Esophagus (tissue), 2 donors: ENCODE measurements around the gene ZNF423. TPM values are rescaled to one million over a fixed set of nuclear protein-coding genes. Genes with fewer than 3 reads are reported as not detected.
A peak's percentile ranks its signal among the peaks of the same experiment; 100 is the strongest.

Experiments
- H3K27ac ChIP-seq, 2 donors: one replicate each; pipeline ENCODE4 v1.5.1; 2013; ENCODE audit warnings: low read depth in 2 of 2, mild to moderate bottlenecking in 2 of 2, inconsistent platforms in 1 of 2, low read length in 1 of 2, moderate library complexity in 1 of 2
- H3K27me3 ChIP-seq, 2 donors: one replicate each; pipeline ENCODE4 v1.6.1; 2013; ENCODE audit warnings: low read length in 2 of 2, control low read depth in 1 of 2, mild to moderate bottlenecking in 1 of 2; ENCODE audit not compliant: insufficient read depth in 2 of 2, control insufficient read depth in 1 of 2
- H3K36me3 ChIP-seq, 2 donors: one replicate each; pipeline ENCODE4 v1.6.1; 2013; ENCODE audit warnings: low read length in 1 of 2; ENCODE audit not compliant: control insufficient read depth in 2 of 2, insufficient read depth in 2 of 2
- H3K4me1 ChIP-seq, 2 donors: one replicate each; pipeline ENCODE4 v1.6.1; 2013; ENCODE audit warnings: low read length in 1 of 2; ENCODE audit not compliant: control insufficient read depth in 2 of 2, insufficient read depth in 2 of 2
- H3K4me3 ChIP-seq, 2 donors: one replicate each; pipeline ENCODE4 v1.5.1; 2013; ENCODE audit warnings: low read length in 2 of 2, mild to moderate bottlenecking in 2 of 2, low read depth in 1 of 2, moderate library complexity in 1 of 2
- H3K9me3 ChIP-seq, 2 donors: one replicate each; pipeline ENCODE4 v1.6.1; 2013; ENCODE audit warnings: mild to moderate bottlenecking in 2 of 2, low read depth in 1 of 2, low read length in 1 of 2, moderate library complexity in 1 of 2; ENCODE audit not compliant: control insufficient read depth in 2 of 2, insufficient read depth in 1 of 2
- WGBS, 2 donors: extraction: QIAGEN DNeasy Blood & Tissue Kit; methylation state at CpG; one replicate each; pipeline ENCODE4 v1.1.7; 2013; 5-methylcytosine and 5-hydroxymethylcytosine counted together
- polyA plus RNA-seq, 2 donors: library from polyadenylated mRNA; stranded (reverse); fragments of 200-250 nt; gene quantifications; one replicate each; pipeline ENCODE4 v1.2.3, GENCODE V29; 2013
- donor health status: healthy with polysubstance abuse.
- donor health status: Bipolar disorder and iron deficiency.

The ZNF423 gene
- polyA plus RNA-seq, 2 donors = 0.53 to 0.67 TPM

- Histone ChIP-seq H3K27ac (no peak overlapping the region), H3K36me3 (no peaks in the 10 kb centered on the region), H3K4me1 (no peaks in the 10 kb centered on the region), H3K4me3 (no peak overlapping the region), H3K9me3 (no peaks in the 10 kb centered on the region), H3K27me3 (no peaks in the 10 kb centered on the region)
- WGBS, 2 donors = 91% methylated on average over 9 of the region's 9 CpGs
Measured at GRCh38 chr16:49712106-49712505, 143.8 kb downstream of the ZNF423 start.

GRCh38 chr16:49709057-49709456, 146.9 kb downstream of the ZNF423 start:
- H3K27me3 ChIP-seq = no peaks in the 10 kb centered on the region
- no peaks in the 10 kb centered on the region for H3K36me3 ChIP-seq
- 68 to 69% methylated on average over 12 of the region's 12 CpGs for WGBS, 2 donors
- no peak overlapping the region for H3K4me3 ChIP-seq
- no peak overlapping the region for H3K27ac ChIP-seq
- H3K4me1 ChIP-seq = no peaks in the 10 kb centered on the region
- peaks cover 0 to 4% of the 10 kb centered on the region in 2 donors for H3K9me3 ChIP-seq

- H3K36me3 ChIP-seq = no peaks in the 10 kb centered on the region
- peaks cover 0 to 4% of the 10 kb centered on the region in 2 donors for H3K9me3 ChIP-seq
- 89 to 91% methylated on average over 6 of the region's 6 CpGs for WGBS, 2 donors
- H3K27me3 ChIP-seq = no peaks in the 10 kb centered on the region
- H3K4me1 ChIP-seq = peaks cover 0 to 2% of the 10 kb centered on the region in 2 donors
- no peak overlapping the region for H3K4me3 ChIP-seq
- H3K27ac ChIP-seq = no peak overlapping the region
Measured at GRCh38 chr16:49708491-49708890, 147.4 kb downstream of the ZNF423 start.

- Histone ChIP-seq H3K4me1 (peaks cover 0 to 6% of the 10 kb centered on the region in 2 donors), H3K9me3 (peaks cover 0 to 4% of the 10 kb centered on the region in 2 donors), H3K4me3 (no peak overlapping the region), H3K27me3 (no peaks in the 10 kb centered on the region), H3K27ac (no peak overlapping the region), H3K36me3 (no peaks in the 10 kb centered on the region)
- WGBS, 2 donors = 93 to 95% methylated on average over 11 of the region's 11 CpGs
Measured at GRCh38 chr16:49706620-49707355, 149.1 kb downstream of the ZNF423 start.

- H3K27ac ChIP-seq = no peak overlapping the region
- 95 to 98% methylated on average over 2 of the region's 2 CpGs for WGBS, 2 donors
- H3K4me3 ChIP-seq = no peak overlapping the region
- H3K4me1 ChIP-seq = peaks cover 6% of the 10 kb centered on the region in 2 donors
- peaks cover 0 to 4% of the 10 kb centered on the region in 2 donors for H3K9me3 ChIP-seq
- no peaks in the 10 kb centered on the region for H3K27me3 ChIP-seq
- H3K36me3 ChIP-seq = no peaks in the 10 kb centered on the region
Measured at GRCh38 chr16:49704586-49705155, 151.2 kb downstream of the ZNF423 start.

GRCh38 chr16:49703483-49703882, 152.4 kb downstream of the ZNF423 start:
- Histone ChIP-seq H3K9me3 (peaks cover 0 to 4% of the 10 kb centered on the region in 2 donors), H3K36me3 (no peaks in the 10 kb centered on the region), H3K27me3 (no peaks in the 10 kb centered on the region), H3K27ac (no peak overlapping the region), H3K4me1 (peaks cover 6% of the 10 kb centered on the region in 2 donors), H3K4me3 (no peak overlapping the region)
- 67% methylated on average over 3 of the region's 3 CpGs for WGBS, 2 donors

- peak overlapping the region in 1 of 2 donors; percentile 72 for H3K27ac ChIP-seq
- peaks cover 6% of the 10 kb centered on the region in 2 donors for H3K4me1 ChIP-seq
- H3K36me3 ChIP-seq = no peaks in the 10 kb centered on the region
- 31 to 38% methylated on average over 15 of the region's 15 CpGs for WGBS, 2 donors
- H3K27me3 ChIP-seq = no peaks in the 10 kb centered on the region
- H3K4me3 ChIP-seq = no peak overlapping the region
- peaks cover 0 to 8% of the 10 kb centered on the region in 2 donors for H3K9me3 ChIP-seq
Measured at GRCh38 chr16:49701789-49702494, 154.0 kb downstream of the ZNF423 start.

GRCh38 chr16:49701065-49701685, 154.7 kb downstream of the ZNF423 start:
- peak overlapping the region; percentile 35 for H3K27ac ChIP-seq
- H3K4me3 ChIP-seq = no peak overlapping the region
- peaks cover 0 to 8% of the 10 kb centered on the region in 2 donors for H3K9me3 ChIP-seq
- 30 to 47% methylated on average over 18 of the region's 18 CpGs for WGBS, 2 donors
- H3K36me3 ChIP-seq = no peaks in the 10 kb centered on the region
- H3K4me1 ChIP-seq = peaks cover 6% of the 10 kb centered on the region in 2 donors
- H3K27me3 ChIP-seq = no peaks in the 10 kb centered on the region

GRCh38 chr16:49700251-49701064, 155.5 kb downstream of the ZNF423 start:
- H3K36me3 ChIP-seq = no peaks in the 10 kb centered on the region
- WGBS, 2 donors = 26 to 53% methylated on average over 10 of the region's 10 CpGs
- peak overlapping the region; percentile 56 to 59 for H3K27ac ChIP-seq
- H3K4me3 ChIP-seq = no peak overlapping the region
- H3K9me3 ChIP-seq = peaks cover 0 to 8% of the 10 kb centered on the region in 2 donors
- peaks cover 6% of the 10 kb centered on the region in 2 donors for H3K4me1 ChIP-seq
- no peaks in the 10 kb centered on the region for H3K27me3 ChIP-seq
